GM12891 (cell line): ENCODE data around the gene COG5.

Experiments used
- POLR2A ChIP-seq: IDR thresholded peaks from 2 replicates; pipeline ENCODE4 v1.6.1; 2011; ENCODE audit warnings: low read depth, low read length, control low read depth
- POLR2AphosphoS5 ChIP-seq: IDR thresholded peaks from 2 replicates; pipeline ENCODE4 v1.6.1; 2011; ENCODE audit warnings: low read depth, low read length, control low read depth
- TAF1 ChIP-seq: IDR thresholded peaks from 2 replicates; pipeline ENCODE4 v1.6.1; 2011; ENCODE audit warnings: low read depth, low read length, control low read depth

GRCh38 chr7:107196834-107197610 is 366.7 kb downstream of the COG5 start:
- TF ChIP-seq POLR2A = no peak
- no peak for TF ChIP-seq POLR2AphosphoS5
- TF ChIP-seq TAF1 = no peak
